HG03354 (cell line): ENCODE measurements around the gene KRTAP10-2.
"Not testable (repeated sequence)": the region's sequence is repeated elsewhere in the genome, so short reads cannot be mapped to it uniquely, and the experiment has no call there.

Source experiments
- ATAC-seq: cut with Tn5 transposase; IDR thresholded peaks from one replicate; pipeline ENCODE4 v1.9.1; 2021; ENCODE audit warnings: mild to moderate bottlenecking; ENCODE audit not compliant: unreplicated experiment, poor library complexity, severe bottlenecking

The KRTAP10-2 gene

DNA sequence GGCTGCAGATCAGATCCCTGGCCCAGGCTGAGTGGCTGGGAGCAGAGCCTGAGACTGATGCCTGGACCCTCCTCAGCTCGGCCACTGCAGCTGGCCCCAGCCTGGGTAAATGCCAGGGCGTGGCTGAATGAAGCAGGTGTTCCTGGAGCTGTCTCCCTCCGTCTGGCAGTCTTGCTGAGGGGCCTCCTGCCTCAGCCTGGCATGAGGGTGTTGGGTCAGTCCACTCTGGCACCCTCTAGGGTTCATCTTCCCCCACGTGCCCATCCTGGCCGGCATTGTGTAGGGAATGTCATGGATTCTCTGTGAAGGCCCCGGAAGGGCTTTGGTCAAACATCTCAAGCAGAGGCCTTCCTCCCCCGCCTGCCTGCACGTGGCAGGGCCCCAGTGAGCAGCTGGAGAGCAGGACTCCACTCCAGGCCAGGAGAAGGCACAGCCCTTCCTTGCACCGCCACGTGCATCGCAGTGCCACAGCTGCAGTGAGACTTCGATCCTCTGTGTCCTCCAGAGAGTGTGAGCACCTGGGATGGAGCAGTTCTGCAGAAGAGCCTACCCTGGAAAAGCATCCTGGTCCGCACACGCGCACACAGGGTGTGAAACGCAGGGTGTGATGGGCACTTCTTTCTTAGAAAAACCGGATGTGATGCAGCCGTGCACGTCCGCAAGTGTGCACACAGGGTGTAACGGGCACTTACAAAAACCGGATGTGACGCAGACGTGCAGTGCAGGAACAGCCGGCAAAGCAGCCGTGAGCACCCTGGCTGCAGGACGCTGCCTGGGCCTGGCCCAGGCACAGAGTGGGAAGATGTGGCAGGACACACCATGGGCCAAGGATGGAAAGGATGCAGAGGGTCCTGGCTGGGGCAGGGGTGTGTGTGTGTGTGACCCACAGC is 17.6 kb upstream of the KRTAP10-2 start:
- ATAC-seq: no peak

DNA sequence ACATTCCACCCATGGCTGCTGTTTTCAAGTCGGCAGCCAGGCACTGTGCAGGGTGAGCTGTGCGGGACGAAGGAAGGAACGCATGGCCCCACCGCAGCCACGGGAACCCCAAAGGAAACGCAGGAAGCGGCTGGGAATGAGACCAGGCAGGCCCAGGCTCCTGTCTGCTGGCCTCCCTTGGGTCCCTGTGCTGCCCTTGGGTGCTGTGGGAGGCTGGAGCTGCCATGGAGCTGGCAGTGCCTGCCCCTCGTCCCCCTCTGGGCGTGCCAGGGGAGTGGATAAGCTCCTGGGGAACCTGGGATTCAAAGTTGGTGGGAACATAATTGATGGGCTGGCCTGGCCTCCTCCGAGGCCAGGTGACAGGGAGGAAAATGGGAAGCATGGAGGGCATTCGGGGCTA is 17.0 kb upstream of the KRTAP10-2 start:
- ATAC-seq: no peak

DNA sequence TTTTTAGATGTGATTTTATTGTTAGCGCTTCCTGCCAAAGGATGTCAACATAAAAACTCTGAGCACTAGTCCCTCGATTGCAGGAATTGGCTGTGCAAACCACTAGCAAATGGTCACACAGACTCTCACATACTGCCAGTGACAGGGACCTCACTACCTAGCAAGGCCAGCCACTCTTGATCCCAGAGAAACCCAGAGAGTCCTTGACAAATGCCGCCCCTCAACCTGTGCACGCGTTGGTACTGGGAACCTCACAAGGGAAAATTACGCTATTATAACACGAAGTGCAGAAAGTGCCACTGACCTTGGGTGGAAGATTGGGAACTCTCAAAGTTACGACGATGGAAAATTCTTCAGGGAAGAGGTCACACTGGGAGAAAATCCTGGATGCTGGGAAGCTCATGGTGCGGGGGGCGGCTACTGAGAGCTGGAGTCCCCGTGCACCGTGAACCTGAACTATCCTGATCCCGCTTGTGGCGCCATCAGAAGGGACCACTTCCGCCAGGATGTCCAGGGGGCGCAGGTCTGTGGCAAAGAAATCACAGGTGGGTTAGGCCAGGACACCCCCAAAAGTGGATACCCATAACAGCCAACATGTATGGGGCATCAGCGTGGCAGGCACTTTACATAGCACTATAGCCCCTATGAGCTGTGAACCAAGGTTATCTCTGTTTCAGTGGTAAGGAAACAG is 16.3 kb upstream of the KRTAP10-2 start:
- ATAC-seq: no peak

DNA sequence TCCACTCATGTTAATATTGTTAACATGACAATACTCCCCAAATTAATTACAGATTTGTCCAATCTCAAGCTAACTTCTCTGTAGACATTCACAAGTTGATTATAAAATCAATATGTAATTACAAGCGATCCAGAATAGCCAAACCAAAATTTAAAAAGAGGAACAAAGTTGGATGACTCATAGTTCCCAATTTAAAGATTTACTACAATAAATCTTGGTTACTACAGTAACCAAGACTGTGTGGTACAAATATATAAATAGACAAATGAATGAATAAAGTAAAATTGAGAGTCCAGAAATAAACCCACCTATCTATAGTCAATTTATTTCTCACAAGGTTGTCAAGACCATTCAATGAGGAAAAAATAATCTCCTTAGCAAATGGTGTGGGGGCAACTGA is 15.1 kb upstream of the KRTAP10-2 start:
- no peak for ATAC-seq

DNA sequence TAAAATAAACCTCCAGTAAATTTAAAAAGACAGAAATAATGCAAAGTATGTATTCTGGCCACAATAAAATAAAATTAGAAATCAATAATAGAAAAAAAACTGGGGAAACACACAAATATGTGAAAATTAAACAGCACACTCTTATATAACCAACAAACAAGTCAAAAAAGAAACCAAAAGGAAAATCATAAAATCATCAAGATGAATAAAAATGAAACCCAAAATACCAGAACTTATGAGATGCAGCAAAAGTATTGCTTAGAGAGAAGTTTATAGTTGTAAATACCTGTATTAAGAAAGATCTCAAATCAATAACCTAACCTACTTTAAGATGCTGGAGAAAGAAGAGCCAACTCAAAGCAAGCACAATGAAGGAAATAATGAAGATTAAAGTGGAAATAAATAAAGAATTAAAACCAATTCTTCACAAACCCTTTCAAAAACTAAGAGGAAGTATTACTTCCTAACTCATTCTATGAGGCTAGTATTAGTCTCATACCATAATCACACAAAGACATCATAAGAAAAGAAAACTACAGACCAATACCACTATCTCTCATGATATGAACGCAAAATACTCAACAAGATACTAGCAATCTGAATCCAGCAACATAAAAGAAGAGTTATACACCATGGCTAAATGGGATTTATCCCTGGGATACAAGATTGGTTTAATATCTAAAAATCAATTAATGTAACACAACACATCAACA is 13.7 kb upstream of the KRTAP10-2 start:
- ATAC-seq: no peak

DNA sequence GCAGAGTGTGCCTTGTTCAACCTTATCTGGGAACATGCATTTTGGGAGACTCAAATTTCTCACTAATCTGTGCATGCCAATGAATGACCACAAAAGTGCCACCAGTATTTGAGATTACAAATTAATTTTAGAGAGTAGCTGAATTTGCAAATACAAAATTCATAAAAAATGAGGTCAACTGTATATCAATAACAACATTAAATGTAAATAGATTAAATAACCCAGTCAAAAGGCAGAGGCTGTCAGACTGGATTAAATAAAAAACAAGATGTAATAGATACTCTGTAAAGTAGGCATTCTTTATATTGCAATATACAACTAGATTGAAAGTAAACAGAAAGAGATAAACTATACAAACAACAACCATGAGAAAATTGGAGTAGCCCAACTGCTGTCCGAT is 12.8 kb upstream of the KRTAP10-2 start:
- no peak for ATAC-seq

DNA sequence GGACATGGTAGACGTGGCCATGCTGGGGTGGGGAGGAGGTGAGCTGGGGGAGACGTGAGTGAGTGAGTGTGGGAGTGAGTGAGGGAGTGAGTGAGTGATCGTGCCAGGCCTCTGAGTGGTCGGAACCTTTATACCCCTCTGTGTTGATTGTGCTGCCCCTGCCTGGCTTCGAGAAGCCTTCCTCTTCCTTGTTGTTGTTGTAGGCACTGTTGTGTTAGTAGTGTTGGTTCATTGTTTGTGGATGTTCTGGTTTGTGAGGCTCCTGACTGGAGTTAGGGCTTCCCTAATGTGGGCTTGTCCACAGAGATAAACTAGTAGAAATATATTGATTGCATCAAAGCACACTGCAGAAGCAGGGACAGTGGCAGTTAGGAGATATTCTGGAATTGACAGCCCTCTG is 7.4 kb upstream of the KRTAP10-2 start, which contains the start of gene KRTAP10-3:
KRTAP10-3 (minus strand) TSS at position 101 of the 400 bp plus-strand sequence; CDS start at position 21, 80 bp downstream.
- ATAC-seq: no peak

DNA sequence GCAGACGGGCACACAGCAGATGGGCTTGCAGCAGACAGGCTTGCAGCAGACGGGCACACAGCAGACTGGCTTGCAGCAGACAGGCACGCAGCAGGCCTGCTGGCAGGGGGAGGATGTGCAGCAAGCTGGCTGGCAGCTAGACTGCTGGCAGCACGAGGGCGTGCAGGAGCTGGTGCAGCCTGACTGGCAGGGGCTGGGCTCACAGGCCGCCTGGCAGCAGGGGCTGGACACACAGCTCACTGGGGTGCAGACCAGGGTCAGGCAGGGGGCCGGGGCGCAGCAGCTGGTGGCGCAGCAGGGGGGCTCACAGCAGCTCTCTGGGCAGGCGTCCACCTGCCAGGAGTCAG is 7.0 kb upstream of the KRTAP10-2 start:
- ATAC-seq: not testable (repeated sequence)

DNA sequence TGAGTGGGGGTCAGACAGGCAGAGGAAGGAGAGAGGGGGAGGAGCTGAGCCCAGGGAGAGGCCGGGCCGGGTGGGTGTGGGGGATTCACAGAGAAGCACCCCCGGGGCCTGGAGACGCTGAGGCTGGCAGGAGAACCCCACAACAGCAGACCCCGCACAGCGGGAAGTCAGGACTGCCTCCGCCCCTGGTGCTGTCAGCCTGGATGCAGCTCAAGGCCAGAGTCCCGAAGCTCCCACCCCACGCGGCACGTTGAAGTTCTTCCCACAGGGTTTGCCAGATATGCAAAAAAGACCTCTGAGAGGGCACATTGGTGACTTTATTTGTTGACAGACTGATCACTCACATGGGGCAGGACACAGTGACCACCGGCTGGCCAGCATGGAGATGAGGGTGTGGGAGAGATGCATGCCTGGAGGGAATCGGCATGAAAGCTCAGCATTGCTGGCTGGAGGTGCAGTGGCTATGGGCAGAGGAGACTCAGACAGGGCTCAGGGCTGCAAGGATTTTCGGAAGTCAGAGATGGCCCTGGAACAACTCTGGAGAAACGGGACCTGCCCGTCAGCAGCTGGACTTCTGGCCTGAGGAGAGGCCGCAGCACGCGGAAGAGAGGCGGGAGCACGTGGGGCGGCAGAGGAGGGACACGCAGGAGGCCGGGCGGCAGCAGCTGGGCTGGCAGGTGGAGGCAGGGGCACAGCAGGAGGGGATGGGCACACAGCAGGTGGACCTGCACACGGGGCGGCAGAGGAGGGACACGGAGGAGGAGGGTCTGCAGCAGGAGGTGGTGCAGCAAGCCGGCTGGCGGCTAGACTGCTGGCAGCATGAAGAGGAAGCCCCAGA is 6.4 kb upstream of the KRTAP10-2 start:
- no peak for ATAC-seq

DNA sequence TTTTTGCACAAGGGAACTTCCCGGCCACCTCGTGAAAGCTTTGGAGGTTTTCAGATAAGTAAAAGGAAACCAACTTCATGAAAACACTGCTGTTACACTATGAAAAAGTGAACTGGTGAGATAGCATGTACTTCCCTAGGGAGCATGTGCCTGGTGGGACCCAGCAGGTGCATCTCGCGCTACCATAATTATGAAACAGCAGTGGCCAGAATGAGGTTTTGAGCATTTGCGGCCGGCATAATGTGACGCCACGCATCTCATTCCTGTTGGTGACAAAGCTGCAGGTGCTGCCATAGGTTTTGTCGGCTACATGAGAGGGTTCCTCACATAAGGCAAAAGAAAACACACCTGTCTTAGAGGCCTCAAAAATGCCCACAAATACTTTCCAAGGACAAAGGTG is 5.6 kb upstream of the KRTAP10-2 start:
- ATAC-seq: no peak

DNA sequence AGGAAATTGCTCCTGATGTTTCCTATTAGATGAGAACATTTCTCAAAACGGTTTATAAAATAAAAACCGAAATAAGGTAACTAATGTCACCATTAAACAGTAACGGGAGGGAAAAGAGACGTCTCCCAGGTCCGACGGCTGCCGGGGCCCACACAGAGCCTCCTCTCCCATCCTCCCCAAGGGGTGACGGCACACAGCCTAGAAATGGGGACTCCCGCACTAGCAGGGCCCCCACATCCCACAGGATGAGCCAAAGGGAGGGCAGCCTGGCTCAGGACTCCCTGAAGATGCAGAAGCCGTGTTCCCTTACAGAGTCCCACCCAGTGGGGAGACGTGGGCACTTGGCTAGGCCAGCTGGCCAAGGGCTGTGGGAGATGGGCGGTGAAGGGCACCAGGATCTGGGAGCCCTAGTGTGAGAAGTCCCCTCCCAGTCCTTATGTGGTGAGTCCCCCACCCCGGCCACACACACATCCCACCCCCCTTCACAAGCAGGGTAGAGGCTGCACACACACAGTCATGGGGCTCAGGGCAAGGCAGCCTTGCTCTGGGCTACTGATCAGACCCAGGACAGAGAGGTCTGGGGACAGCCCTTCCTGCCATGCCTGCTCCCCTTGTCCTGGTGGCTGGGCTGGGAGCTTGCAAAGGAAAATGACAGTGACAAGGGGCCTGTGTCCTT is 4.0 kb upstream of the KRTAP10-2 start:
- ATAC-seq: no peak

DNA sequence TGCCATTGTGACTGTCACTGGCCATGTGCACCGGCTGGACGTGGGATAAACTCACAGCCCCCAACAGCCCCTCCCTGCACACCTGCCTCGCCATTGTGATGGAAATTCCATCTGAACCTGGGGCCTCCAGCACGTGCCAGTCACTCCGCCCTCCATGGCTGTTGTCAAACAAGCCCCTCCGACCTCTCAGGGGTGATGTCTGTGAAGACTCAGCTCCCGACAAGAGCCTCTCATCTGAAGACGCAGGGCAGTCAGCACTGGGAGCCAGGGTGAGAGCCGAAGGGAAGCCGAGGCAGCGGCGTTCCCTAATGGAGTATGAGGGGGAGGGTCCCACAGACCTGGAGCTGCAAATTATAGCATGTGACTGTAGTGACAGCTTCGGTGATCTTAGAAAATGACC is 1.4 kb upstream of the KRTAP10-2 start:
- no peak for ATAC-seq

DNA sequence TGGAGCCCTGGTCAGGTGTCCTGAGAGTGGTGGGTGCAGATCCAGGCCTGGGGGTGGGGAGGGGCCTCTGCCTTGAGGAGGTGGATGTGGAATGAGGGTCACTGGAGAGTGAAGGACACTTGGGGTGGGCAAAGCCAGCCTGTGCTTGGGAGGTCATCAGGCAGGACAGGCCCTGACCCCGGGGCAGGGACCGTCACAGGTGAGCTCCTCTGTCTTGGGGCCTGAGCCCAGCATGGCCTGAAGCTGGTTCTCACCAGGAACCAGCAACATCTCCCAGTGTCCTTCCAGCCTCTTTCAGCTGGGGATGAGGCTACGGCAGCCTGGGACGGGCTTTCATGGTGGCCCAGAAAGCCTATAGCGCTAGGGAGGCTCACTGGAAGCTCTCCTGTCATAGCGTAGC is 831 bp upstream of the KRTAP10-2 start:
- no peak for ATAC-seq

DNA sequence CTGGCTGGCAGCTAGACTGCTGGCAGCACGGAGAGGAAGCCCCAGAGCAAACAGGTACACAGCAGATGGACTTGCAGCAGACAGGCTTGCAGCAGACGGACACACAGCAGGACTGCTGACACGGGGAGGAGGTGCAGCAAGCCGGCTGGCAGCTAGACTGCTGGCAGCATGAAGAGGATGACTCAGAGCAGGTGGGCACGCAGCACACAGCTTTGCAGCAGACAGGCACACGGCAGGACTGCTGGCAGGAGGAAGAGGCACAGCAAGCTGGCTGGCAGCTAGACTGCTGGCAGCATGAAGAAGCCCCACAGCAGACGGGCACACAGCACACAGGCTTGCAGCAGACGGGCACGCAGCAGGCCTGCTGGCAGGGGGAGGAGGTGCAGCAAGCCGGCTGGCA is 498 bp downstream of the KRTAP10-2 start:
- ATAC-seq: no peak

DNA sequence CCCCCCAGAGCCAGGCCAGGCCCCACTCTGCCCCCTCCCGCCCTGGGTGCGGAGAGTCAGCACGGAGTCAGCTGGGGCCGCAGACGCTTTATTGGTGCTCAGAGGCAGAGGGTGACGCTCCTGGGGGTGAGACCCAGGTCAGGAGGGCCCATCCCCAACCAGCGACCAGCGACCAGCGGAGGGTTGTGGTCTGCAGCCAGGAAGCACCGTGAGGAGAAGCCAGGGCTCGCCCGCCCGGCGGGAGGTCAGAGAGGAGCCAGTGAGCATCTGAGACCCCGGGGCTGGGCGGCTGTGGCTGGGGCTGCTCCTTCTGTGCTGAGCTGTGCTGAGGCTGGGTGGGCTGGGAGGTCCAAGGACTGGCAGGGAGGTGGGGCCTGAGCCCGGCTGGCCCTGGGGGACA is 1.0 kb downstream of the KRTAP10-2 start:
- not testable (repeated sequence) for ATAC-seq

DNA sequence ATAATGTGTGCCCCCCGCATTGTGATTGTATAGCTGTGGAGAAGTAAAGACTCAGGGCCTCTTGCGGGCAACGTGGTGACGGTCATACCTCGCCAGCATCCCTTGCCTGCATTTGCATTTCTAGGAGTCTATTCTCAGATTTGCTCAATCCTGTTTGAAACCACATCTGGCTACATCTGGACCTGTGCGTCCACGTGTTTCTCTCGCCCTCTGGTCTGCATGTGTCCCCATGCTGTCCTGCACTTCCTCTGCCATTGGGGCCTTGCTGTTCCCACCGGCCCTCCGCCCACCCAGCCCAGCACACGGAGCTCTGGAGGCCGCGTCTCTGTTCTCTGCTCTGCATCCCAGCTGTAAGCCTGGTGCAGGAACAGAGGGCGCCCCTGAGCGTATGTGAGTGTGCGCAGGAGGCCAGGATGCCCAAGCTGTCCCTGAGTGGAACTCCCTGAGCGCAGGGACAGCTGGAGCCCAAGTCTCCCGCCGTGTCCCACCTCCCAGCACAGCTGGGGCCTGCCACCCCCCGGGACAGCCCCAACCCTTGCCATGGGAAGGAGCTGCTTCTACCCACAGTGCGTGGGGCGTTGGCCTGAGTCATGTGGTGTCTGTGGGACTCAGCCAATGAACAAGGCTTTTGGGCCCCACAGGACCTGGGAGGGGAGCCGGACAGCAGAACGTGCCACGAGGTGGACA is 1.6 kb downstream of the KRTAP10-2 start:
- ATAC-seq: no peak

DNA sequence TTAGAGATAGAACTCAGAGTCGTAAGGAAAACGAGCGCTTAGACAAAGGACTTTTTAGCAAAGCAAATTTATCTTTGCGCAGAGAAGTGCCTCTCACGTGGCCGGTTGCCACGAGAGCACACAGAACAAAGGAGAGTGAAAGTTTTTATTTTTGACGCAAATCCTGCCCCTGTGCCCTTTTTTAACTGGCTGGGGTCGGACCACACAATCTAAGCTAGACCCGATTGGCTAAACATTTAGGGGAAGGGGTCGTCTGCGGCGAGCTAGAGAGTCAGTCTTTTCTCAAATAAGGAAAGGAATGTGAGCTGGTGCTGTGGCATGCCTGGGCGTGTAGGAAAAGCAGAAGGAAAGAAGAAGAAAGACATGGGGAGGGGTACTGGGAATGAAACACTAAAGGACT is 2.4 kb downstream of the KRTAP10-2 start:
- no peak for ATAC-seq

DNA sequence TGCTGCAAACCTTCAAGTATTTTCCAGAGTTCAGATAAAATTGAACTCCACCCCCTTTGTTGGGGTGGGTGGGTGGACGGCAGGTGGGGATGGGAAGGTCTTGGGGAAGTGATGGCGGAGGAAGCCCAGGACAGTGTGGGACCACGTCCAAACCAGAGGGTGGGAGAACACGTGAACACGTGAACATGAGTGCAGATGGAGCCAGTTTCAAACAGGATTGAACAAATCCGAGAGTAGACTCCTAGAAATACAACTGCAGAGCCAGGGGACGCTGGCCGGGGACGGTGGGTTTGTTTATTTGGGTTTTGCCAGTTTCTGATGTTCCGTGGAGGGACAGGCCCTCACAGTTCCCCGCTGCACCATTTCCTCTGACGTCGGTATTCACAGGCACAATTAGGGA is 2.9 kb downstream of the KRTAP10-2 start:
- no peak for ATAC-seq
